ENCODE measurements around the gene ZNF316. TPM values are rescaled to one million over a fixed set of nuclear protein-coding genes. Genes with fewer than 3 reads are reported as not detected.

The ZNF316 gene
- total RNA-seq, 1 donor from 2014 or later, result 44.7 TPM

GRCh38 chr7:6691103-6691502 is 54.0 kb downstream of the ZNF316 start:
- DNase-seq (ENCODE audit: low spot score), result no peak

GRCh38 chr7:6691609-6692106 is 54.5 kb downstream of the ZNF316 start:
- no peak for DNase-seq (ENCODE audit: low spot score)

- no peak for DNase-seq (ENCODE audit: low spot score)
These were observed 63.7 kb downstream of the ZNF316 start for GRCh38 chr7:6700793-6701192.

GRCh38 chr7:6701860-6702259 is 64.7 kb downstream of the ZNF316 start:
- DNase-seq (ENCODE audit: low spot score), result no peak

Other genes starting within 250 kb of the ZNF316 start
- 16.8 TPM for gene DAGLB, start 189.4 kb upstream of the ZNF316 start, total RNA-seq
- 143 TPM for gene KDELR2, start 153.2 kb upstream of the ZNF316 start, total RNA-seq
- 2.6 TPM for gene GRID2IP, start 85.9 kb upstream of the ZNF316 start, total RNA-seq
- 54.4 TPM for gene ZDHHC4, start 59.9 kb upstream of the ZNF316 start, total RNA-seq
- gene INTS15, start 47.3 kb upstream of the ZNF316 start, total RNA-seq, result 38.0 TPM
- gene ZNF853, start 21.7 kb upstream of the ZNF316 start, total RNA-seq, result 9.4 TPM
- gene ZNF12, start 69.6 kb downstream of the ZNF316 start, total RNA-seq, result 29.0 TPM
- gene RSPH10B2, start 116.8 kb downstream of the ZNF316 start, total RNA-seq, result not detected
- gene CCZ1B, start 189.0 kb downstream of the ZNF316 start, total RNA-seq, result 84.9 TPM